ENCODE results near the gene SKI.

The SKI gene
- long read RNA-seq, donor 1, full-length matches to known transcripts: 2 of 2 reads
- long read RNA-seq, donor 1, partial matches to known transcripts: 0 of 2 reads
- long read RNA-seq, donor 1, other reads (novel, unspliced or antisense): 0 of 2 reads
- long read RNA-seq, donor 2, full-length matches to known transcripts: 2 of 34 reads
- long read RNA-seq, donor 2, partial matches to known transcripts: 32 of 34 reads
- long read RNA-seq, donor 2, other reads (novel, unspliced or antisense): 0 of 34 reads
- long read RNA-seq, donor 3, full-length matches to known transcripts: 3 of 3 reads
- long read RNA-seq, donor 3, partial matches to known transcripts: 0 of 3 reads
- long read RNA-seq, donor 3, other reads (novel, unspliced or antisense): 0 of 3 reads
- long read RNA-seq, donor 4, full-length matches to known transcripts: 4 of 4 reads
- long read RNA-seq, donor 4, partial matches to known transcripts: 0 of 4 reads
- long read RNA-seq, donor 4, other reads (novel, unspliced or antisense): 0 of 4 reads
- long read RNA-seq, donor 5, full-length matches to known transcripts: 1 of 1 reads
- long read RNA-seq, donor 5, partial matches to known transcripts: 0 of 1 reads
- long read RNA-seq, donor 5, other reads (novel, unspliced or antisense): 0 of 1 reads
- long read RNA-seq, donor 6, full-length matches to known transcripts: 7 of 13 reads
- long read RNA-seq, donor 6, partial matches to known transcripts: 6 of 13 reads
- long read RNA-seq, donor 6, other reads (novel, unspliced or antisense): 0 of 13 reads
- long read RNA-seq, donor 7, full-length matches to known transcripts: 4 of 31 reads
- long read RNA-seq, donor 7, partial matches to known transcripts: 21 of 31 reads
- long read RNA-seq, donor 7, other reads (novel, unspliced or antisense): 6 of 31 reads
- long read RNA-seq, donor 8, full-length matches to known transcripts: 1 of 7 reads
- long read RNA-seq, donor 8, partial matches to known transcripts: 6 of 7 reads
- long read RNA-seq, donor 8, other reads (novel, unspliced or antisense): 0 of 7 reads

DNA sequence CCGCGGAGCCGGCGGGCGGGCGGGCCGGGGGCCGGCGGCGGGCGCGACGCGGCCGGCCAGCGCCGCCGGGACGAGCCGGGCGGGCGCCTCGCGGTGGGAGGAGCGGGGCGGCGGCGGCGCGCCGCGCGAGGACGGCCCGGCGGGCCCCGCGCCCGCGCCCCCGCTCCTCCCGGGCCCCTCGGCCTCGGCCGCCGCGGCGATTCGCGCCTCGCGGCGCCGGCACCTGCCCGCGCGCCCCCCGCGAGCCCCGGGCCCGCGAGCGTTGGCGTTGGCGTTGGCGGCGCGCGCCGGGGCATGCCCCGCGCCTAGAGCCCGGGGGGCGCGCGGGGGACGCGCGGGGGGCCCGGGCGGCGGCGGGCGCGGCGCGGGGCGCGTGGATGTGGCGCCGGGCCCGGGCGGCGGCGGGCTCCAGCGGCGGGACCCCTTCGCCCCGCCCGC is at the start of gene SKI:
Gene SKI (plus strand): TSS at position 163 of the 438 bp plus-strand sequence. CDS start 448 bp downstream, outside the sequence.
- no peak for DNase-seq

DNA sequence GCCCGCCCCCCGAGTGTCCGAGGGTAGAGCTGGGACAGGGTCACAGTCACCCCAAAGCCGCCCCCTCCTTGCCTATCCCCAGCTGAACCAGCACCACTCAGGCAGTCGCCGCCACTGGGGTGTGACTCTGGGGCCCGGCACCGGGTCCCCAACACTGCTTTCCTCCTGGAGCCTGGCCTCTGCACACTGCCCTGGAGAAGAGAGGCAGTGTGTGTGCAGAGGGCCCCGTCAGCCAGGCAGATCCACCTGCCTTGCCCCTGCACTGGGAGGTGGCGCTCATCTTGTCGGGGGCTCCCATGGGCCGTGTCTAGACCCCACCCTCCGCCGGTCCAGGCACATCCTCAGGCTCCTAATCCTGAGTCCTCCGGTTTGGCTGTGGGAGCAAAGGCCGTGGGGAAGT is 49.2 kb upstream of the SKI start:
- no peak for DNase-seq

DNA sequence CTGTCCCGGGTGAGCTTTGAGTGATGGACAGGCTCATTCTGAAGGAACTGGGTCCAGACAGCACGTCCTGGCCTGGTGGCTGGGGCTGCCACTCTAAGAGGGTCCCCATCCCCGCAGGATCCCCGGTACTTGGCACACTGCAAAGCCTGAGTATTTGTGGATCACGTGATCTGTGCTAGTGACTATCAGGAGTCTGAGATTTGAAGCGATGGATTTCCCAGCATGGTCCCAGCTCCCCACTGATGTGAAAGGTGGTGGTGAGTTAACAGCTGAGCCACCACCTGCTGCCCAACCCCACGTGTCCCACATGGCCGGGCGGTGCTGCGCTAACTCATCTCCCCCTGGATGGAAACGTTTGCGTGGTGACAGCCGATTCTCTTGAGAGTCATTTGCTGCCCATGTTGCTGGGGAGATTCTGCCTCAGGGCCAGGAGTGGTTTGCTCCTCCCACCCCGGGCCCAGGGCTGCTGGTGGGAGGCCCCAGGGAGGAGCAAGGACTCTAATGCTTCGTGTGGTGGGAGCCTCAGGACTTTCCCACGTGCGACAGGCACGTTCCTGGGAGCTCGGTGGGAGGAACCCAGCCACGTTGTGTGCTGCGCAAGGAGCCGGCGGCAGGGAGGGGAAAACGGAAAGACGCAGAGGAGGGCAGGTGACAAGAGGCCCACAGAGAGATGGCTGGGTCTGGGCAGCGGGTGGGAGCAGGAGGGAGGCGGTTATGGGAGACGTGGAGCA is 48.7 kb upstream of the SKI start:
- no peak for DNase-seq

DNA sequence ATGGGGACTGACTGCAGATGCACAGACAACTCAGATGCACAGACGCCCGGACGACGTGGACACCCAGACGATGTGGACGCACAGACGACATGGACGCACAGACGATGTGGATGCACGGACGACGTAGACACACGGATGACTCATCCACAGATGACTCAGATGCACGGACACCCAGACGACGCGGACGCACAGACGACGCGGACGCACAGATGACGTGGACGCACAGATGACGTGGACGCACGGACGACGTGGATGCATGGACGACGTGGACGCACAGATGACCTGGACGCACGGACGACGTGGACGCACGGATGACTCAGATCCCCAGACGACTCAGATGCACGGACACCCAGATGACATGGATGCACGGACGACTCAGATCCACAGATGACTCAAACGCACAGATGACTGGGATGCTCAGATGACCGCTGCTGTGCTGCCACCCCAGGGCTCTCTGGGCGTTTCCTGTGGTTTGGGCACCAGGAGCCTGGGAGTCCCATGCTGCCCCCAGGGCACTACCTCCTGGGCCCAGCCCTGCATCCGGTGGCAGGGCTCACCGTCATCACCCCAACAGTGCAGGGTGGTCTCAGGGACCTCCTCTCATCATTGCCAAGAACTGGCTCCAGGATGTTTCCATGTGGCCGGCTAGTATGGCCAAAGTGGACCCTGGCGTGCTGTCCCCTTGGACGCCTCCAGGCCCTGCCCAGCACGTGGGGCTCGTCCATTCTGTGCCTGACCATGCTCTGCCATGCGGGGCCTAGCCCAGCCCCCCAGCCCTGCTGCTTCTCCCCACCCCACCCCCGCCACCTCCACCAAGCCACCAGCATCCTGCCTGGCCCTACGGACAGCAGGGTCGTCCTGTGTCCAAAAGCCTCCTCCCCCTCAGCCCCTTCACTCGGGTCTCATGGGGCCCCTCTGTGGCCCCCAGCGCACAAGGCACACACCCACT is 47.5 kb upstream of the SKI start:
- no peak for DNase-seq

DNA sequence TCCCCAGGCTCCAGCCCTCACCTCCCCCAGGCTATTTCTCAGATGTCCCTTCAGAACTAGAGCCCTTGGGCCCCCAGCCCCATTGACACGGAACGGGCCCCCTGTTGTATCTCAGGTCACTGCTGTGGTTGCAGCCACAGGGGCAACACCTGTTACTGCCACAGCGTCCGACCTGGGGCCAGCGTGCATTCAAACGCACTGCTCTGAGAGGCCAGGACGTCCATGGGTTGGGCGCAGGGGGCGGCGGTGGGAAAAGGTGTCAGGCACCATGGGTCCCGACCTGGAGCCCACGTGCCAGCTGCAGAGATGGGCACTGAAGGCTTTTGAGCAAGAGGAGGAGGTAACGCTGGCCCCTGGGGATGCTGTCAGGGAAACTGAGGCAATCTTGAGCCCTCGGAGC is 46.8 kb upstream of the SKI start:
- no peak for DNase-seq

DNA sequence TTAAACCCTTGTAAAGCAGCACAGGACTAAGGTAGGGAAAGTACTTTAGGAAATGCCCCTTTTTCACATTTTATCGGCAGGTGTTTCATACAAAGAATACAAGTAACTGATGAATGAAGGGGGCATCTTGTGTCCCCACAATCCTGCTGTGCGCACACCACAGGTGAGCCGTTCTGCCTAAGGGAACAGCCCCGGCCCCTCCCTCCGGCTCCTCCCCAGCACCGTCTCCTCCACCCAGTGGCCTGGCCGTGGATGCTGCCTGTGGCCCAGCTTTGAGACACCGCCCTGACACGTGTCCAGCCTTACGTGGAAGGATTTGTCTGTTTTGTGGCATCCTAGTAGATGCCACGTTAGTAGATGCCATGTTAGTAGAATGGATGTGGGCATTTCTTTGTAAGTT is 46.4 kb upstream of the SKI start:
- no peak for DNase-seq

DNA sequence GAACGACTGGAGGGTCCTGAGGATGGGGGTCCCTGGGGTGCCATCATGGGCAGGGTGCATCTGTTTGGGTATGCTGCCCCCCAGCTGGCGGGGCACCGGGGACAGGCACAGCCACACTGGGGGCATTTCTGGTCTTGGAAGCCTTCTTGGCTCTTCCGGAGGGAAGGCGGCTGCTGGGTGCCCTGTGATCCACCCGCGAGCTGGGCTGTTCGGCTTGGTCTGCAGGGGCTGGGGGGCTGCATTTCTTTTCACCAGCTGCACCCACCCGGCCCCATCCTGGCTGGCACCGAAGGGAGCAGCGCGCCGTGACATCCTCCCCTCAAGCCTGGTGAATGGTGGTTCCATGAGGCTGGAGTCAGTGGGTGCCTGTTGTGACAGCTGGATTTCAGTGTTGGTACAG is 45.7 kb upstream of the SKI start:
- DNase-seq: no peak

DNA sequence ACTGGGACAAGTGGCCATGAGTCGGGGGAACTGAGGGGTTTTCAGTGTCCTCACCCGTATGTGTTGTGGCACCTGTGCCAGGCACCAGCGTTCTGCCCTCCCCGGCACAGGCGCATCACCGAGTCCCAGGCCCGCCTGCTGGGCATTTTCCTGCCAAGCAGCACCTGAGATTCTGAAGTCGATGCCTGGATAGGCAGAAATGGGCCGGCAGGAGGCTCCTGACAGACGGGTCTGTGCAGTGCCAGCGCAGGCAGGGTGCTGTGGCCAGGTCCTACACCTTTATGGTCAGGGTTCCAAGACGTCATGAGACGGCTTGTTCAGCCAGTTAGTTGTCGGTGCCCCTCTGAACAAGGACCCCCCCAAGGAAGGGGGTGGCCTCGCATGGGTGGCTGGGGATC is 44.2 kb upstream of the SKI start:
- no peak for DNase-seq

DNA sequence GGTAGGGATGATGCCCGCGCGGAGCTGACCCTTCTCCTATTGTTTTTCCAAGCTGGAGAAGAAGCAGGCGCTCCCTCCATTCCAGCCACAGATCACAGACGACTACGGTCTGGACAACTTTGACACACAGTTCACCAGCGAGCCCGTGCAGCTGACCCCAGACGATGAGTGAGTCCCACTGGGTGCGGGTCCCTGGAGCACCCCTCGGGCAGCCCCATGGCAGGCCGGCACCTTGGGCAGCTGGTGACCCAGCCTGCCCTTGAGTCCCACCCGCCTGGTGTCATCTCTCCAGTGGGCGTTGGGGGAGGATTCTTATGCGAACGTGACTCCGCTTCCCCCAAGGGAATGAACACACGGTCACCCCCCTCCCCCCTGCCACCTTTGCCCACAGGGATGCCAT is 43.6 kb upstream of the SKI start:
- DNase-seq: no peak

DNA sequence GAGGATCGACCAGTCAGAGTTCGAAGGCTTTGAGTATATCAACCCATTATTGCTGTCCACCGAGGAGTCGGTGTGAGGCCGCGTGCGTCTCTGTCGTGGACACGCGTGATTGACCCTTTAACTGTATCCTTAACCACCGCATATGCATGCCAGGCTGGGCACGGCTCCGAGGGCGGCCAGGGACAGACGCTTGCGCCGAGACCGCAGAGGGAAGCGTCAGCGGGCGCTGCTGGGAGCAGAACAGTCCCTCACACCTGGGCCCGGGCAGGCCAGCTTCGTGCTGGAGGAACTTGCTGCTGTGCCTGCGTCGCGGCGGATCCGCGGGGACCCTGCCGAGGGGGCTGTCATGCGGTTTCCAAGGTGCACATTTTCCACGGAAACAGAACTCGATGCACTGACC is 43.2 kb upstream of the SKI start:
- no peak for DNase-seq

DNA sequence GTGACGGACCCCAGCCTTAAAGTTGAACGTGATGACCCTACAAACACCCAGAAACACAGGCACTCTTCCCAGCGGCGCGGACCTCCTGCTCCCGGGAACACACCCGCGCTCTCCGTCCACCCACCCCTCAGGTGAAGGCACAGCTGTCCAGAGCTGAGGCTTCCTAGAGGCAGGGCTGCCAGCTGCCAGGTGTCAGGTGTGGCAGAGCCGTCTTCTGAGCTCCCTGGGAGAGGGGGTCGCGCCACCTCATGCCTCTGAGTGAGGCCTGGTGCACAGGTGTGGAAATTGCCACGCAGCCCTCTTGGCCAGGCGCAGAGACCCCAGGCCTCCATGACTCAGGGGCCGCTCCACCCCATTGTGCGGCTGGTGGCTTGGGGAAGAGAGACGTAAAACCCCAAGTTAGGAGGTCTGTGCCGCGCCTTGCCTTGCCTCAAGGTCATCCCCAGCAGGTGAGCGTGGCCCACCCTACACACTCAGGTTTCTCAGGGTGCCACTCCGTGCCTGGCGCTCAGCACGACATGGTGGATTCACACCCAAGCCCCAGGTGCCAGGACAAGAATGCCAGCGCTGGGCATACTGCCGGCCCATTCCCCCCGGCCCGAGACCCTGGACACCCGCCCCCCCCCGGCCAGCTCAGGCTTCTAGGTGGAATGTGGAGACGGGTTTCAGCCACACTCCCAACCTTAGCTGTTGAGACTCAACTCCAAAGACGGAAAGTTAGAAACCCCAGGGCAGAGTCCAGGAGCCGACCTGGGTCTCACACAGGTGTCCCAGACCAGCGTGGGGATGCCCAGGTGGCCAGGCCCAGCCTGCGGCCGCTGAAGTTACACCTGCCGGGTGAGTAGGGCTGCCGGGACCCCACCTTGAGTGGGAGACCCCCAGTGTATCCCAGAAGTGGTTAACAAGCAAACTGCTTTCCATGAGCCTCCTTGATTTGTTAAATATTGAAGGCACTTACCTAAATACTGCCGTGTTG is 42.0 kb upstream of the SKI start:
- DNase-seq: no peak

DNA sequence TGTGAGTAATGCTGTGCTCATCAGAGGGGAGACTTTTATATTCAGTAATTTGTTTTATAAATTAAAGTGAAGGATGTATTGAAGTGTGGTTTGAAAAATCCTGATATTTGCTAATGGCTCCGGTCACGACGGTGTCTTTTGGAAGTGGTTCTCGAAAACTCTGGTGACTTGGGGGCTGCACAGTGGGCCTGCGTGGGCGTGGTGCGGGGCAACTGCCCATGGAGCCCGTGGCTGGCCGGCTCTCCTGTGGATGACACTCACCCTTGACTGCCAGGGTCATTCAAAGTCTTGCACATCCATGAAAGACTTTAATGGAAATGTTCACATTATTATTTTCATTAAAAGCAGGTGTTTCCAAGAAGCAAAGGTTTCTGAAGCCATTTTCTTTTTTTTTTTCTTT is 41.2 kb upstream of the SKI start:
- DNase-seq: no peak

DNA sequence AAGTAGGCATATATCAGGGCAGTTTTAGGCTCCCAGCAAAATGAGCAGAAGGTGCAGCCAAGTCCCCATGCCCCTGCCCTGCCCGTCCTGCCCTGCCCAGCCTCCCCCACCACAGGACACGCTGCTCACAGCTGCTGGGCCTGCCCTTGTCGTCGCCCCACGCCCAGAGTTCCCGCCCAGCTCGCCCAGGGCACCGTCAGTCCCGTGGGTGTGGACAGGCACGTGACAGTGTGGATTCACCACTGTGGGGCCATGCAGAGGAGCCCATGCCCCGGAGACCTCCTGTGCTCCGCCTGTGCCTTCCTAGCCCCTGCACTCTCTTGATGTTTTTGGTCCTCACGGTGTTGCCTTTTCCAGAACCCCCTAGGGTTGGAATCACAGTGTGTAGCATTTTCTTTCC is 40.5 kb upstream of the SKI start:
- no peak for DNase-seq

DNA sequence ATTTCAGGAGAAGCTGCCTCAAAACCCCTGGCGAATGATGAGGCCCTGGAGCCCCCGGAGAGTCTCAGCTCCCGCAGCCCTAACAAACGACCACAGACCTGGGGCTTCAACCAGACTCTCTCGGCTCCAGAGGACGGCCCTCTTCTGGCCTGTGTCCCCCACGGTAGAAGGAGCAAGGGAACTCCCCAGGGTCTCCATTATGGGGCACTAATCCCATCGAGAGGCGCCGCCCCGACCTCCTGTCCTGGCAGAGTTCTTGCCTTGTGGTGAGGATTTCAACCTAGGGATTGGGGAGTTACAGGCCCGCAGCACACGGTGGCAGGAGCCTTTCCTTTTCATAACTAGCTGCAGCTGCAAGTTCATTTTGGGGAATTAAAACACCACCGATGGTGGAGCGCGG is 39.8 kb upstream of the SKI start:
- no peak for DNase-seq

DNA sequence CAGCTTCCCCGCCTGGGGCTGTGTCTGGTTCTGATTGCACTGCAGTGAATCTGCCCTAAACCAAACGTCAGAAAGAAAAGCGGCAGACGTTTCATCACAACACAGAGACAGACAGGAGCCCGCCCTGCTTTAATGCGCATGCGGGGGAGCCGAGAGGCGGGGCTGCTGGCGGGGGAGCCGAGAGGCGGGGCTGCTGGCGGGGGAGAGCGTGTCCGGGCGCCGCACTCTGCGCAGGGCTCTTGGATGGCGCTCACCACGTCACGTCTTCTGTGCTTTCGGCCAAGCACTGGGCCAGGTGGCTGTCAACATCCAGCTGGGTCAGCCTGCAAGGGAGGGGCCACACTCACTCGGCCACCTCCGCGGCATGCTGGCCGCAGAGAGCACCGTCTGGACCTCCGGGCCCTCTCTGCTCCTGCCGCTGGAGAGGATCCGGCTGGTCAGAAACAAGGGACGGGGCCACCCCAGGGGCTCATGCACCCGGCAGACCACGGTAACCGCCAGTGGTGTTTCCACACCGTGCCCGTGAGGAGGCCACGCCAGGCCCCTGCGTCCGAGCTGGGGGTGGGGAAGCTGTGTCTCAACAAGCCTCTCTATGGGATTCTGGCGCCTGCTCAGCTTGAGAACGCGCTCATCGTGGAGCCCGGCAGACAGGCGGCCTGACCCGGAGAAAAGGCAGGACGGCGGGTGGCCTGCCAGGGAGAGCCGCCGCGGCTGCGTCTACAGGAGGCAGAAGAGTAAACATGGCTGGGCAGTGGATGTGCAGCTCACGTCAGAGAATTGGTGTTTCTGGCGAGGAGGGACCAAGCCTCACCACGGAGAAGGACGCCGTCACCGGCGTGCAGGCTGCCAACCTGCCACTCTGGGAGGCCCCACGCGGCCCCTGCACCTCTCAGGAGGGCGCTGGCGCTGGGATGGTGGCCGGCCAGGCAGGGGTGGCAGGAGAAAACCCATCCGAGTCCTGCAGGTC is 38.4 kb upstream of the SKI start:
- peak; percentile 92 for DNase-seq

DNA sequence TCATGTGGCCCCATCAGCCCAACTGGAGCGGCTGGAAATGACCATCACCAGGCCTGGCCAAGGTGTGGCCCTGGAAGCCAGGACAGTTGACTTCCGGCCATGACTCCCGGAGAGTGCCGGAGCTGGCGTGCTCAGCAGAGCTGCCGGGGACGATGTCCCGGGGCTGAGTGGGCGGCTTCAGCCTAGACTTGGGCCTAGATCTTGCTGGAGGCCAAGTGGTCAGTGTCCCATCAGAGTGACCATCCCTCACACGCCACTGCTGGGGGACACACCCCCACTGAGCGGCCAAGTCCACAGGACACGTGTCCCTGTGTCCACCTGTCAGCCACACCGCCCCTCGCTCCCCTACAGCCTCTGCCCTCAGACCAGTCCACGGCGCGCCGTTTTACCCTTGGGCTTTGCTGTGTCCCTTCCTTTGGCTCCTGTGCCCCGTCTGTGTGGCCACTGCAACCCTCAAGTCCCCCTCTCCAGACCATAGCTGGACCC is 37.6 kb upstream of the SKI start:
- no peak for DNase-seq

DNA sequence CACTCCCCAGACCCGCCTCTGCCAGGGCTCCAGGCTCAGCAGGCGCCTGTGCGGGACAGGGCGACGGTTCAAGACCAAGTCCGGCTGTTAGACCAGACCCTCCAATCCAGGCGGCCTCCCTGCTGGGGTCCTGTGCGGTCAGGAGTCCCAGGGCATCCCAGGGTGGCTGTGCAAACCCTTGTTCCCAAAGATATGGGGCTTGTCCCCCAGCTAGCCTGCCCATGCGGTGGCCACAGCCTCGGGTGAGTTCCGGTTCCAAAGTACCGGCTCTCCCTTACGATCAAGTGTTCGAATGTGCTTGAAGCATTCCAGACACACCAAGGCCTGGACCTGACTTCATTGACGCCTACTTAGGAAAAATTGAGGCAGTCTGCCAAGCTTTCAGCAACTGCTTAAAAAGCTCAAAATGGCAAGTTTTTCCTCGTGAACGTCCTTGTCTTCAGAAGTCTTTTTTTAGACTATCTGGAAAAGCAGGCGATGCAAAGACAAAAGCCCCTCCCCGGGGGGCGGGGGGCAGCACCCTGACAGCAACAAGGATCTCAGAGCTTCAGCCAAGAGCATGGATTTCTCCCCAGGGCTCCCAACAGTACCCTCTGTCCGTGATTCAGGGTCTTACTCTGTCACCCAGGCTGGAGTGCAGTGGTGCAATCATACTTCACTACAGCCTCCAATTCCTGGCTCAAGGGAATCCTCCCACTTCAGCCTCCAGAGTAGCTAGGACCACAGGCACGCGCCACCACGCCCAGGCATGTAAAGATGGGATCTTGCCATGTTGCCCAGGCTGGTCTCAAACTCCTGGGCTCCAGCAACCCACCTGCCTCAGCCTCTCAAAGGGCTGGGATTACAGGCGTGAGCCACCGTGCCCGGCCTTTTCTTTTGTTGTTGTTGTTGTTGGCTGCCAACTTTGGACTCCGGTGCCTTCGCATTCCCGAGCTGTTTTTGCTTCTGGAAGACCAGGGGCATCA is 35.8 kb upstream of the SKI start:
- no peak for DNase-seq

All from right kidney (tissue), 9 donors.